IMR-90 (cell line): ENCODE measurements around the gene PSMB1. TPM values are rescaled to one million over a fixed set of nuclear protein-coding genes. Genes with fewer than 3 reads are reported as not detected.

ENCODE experiments used
- ATAC-seq: fragments of 200-7000 bp; cut with Tn5 transposase; 2 replicates; pipeline ENCODE4 v1.9.1; 2020; ENCODE audit warnings: low read depth, mild to moderate bottlenecking, moderate library complexity
- BruUV-seq: library from RNA; stranded (reverse); fragments of 400-500 nt; replicated peaks from 2 replicates; lab custom pipeline; 2021; lab: Mats Ljungman, UMichigan
- CTCF ChIA-PET: fragments of 300-600 bp; formaldehyde crosslinking; extraction: SDS; loops from one replicate; lab custom pipeline; 2021; ENCODE audit warnings: antibody characterized with exemption; lab: Yijun Ruan, JAX
- POLR2A ChIA-PET: fragments of 300-600 bp; sonication (Branson Sonifier 250); formaldehyde crosslinking; loops from one replicate; lab custom pipeline; 2022; ENCODE audit warnings: antibody characterized with exemption; ENCODE audit not compliant: unreplicated experiment; lab: Charles Lee
- DNase-seq: peaks from one replicate; pipeline ENCODE4 v3.0.0; 2013
- H2AFZ ChIP-seq: replicated peaks from 2 replicates; pipeline ENCODE3; 2013; ENCODE audit warnings: low read length, mild to moderate bottlenecking; ENCODE audit not compliant: poor library complexity
- H2AK5ac ChIP-seq: 2 replicates; pipeline ENCODE4 v1.6.1; 2013; ENCODE audit warnings: low read depth, low read length, inconsistent platforms
- H2AK9ac ChIP-seq: replicated peaks from 2 replicates; pipeline ENCODE3; 2013; ENCODE audit warnings: mild to moderate bottlenecking, low read depth, low read length, moderate library complexity; ENCODE audit not compliant: poor library complexity
- H2BK120ac ChIP-seq: 2 replicates; pipeline ENCODE4 v1.6.1; 2013; ENCODE audit warnings: low read depth, low read length, inconsistent platforms
- H2BK15ac ChIP-seq: 3 replicates; pipeline ENCODE4 v1.6.1; 2013; ENCODE audit warnings: low read depth, low read length, inconsistent platforms
- H2BK20ac ChIP-seq: 2 replicates; pipeline ENCODE4 v1.6.1; 2013; ENCODE audit warnings: low read depth, mild to moderate bottlenecking, inconsistent platforms, low read length, moderate library complexity
- H2BK5ac ChIP-seq: 2 replicates; pipeline ENCODE4 v1.6.1; 2013; ENCODE audit warnings: mild to moderate bottlenecking, low read depth, low read length, inconsistent platforms; ENCODE audit not compliant: poor library complexity, severe bottlenecking
- H3K14ac ChIP-seq: replicated peaks from 2 replicates; pipeline ENCODE4 v1.6.1; 2013; ENCODE audit warnings: low read depth, low read length, inconsistent platforms
- H3K18ac ChIP-seq: 2 replicates; pipeline ENCODE4 v1.6.1; 2013; ENCODE audit warnings: low read depth, low read length, control low read depth
- H3K23ac ChIP-seq: 2 replicates; pipeline ENCODE4 v1.6.1; 2013; ENCODE audit warnings: low read depth, low read length, inconsistent platforms
- H3K27ac ChIP-seq: 2 replicates; pipeline ENCODE4 v1.5.1; 2013; ENCODE audit warnings: mild to moderate bottlenecking, control low read depth, low read length; ENCODE audit not compliant: insufficient read depth
- H3K27me3 ChIP-seq: 2 replicates; pipeline ENCODE4 v1.6.1; 2013; ENCODE audit warnings: low read length; ENCODE audit not compliant: control insufficient read depth, insufficient read depth
- H3K36me3 ChIP-seq: 2 replicates; pipeline ENCODE4 v1.6.1; 2013; ENCODE audit warnings: low read length, mixed read lengths; ENCODE audit not compliant: control insufficient read depth, insufficient read depth
- H3K4ac ChIP-seq: 2 replicates; pipeline ENCODE4 v1.6.1; 2013; ENCODE audit warnings: low read depth, low read length, inconsistent platforms
- H3K4me1 ChIP-seq: 2 replicates; pipeline ENCODE4 v1.6.1; 2013; ENCODE audit warnings: low read length, mixed read lengths; ENCODE audit not compliant: control insufficient read depth, insufficient read depth
- H3K4me2 ChIP-seq: 2 replicates; pipeline ENCODE4 v1.6.1; 2013; ENCODE audit warnings: low read depth, mild to moderate bottlenecking, control low read depth, low read length, moderate library complexity
- H3K4me3 ChIP-seq: 2 replicates; pipeline ENCODE4 v1.5.1; 2013; ENCODE audit warnings: low read depth, mild to moderate bottlenecking, control low read depth, low read length, moderate library complexity; ENCODE audit not compliant: insufficient read depth
- H3K56ac ChIP-seq: 2 replicates; pipeline ENCODE4 v1.6.1; 2013; ENCODE audit warnings: low read length, inconsistent platforms; ENCODE audit not compliant: insufficient read depth; ENCODE audit errors: extremely low read depth
- H3K79me1 ChIP-seq, 2 experiments: 2 replicates each; pipeline ENCODE4 v1.6.1; 2013; ENCODE audit warnings: low read length in 2 of 2, inconsistent platforms in 1 of 2, low read depth in 1 of 2
- H3K9ac ChIP-seq: 2 replicates; pipeline ENCODE4 v1.6.1; 2013; ENCODE audit warnings: low read depth, low read length, control low read depth
- H3K9me1 ChIP-seq: 2 replicates; pipeline ENCODE4 v1.6.1; 2013; ENCODE audit warnings: low read length, inconsistent platforms; ENCODE audit not compliant: insufficient read depth
- H3K9me3 ChIP-seq: 2 replicates; pipeline ENCODE4 v1.6.1; 2013; ENCODE audit warnings: low read length; ENCODE audit not compliant: control insufficient read depth, insufficient read depth
- H4K20me1 ChIP-seq: 2 replicates; pipeline ENCODE4 v1.6.1; 2013; ENCODE audit warnings: low read length, inconsistent platforms; ENCODE audit not compliant: insufficient read depth
- H4K5ac ChIP-seq: 2 replicates; pipeline ENCODE4 v1.6.1; 2013; ENCODE audit warnings: mild to moderate bottlenecking, low read depth, low read length, control low read depth
- H4K8ac ChIP-seq, 2 experiments: 2 replicates each; pipeline ENCODE4 v1.6.1; 2013; ENCODE audit warnings: low read depth in 2 of 2, low read length in 2 of 2, control low read depth in 1 of 2, inconsistent platforms in 1 of 2
- H4K91ac ChIP-seq: 2 replicates; pipeline ENCODE4 v1.6.1; 2013; ENCODE audit warnings: low read depth, low read length, inconsistent platforms; ENCODE audit not compliant: insufficient read depth
- BHLHE40 ChIP-seq: fragments of 150-350 bp; IDR thresholded peaks from 2 replicates; pipeline ENCODE4 v1.6.1; 2016; ENCODE audit warnings: mild to moderate bottlenecking, low read depth, low read length
- CHD1 ChIP-seq: IDR thresholded peaks from 2 replicates; pipeline ENCODE4 v1.6.1; 2012; ENCODE audit warnings: low read depth, low read length, improper control_type of control experiment
- FOS ChIP-seq: fragments of 150-350 bp; IDR thresholded peaks from 2 replicates; pipeline ENCODE4 v1.6.1; 2016; ENCODE audit warnings: low read depth, low read length
- MAZ ChIP-seq: IDR thresholded peaks from 2 replicates; pipeline ENCODE4 v1.6.1; 2012; ENCODE audit warnings: low read depth, mild to moderate bottlenecking, low read length, improper control_type of control experiment, moderate library complexity, borderline replicate concordance
- MXI1 ChIP-seq: IDR thresholded peaks from 2 replicates; pipeline ENCODE4 v1.6.1; 2012; ENCODE audit warnings: low read depth, mild to moderate bottlenecking, low read length, moderate library complexity, borderline replicate concordance
- NFE2L2 ChIP-seq: fragments of 150-350 bp; IDR thresholded peaks from 2 replicates; pipeline ENCODE4 v1.6.1; 2016; ENCODE audit warnings: low read depth, mild to moderate bottlenecking, low read length
- POLR2A ChIP-seq: IDR thresholded peaks from 2 replicates; pipeline ENCODE4 v1.6.1; 2012; ENCODE audit warnings: mild to moderate bottlenecking, low read depth, low read length
- RAD21 ChIP-seq: IDR thresholded peaks from 2 replicates; pipeline ENCODE4 v1.6.1; 2012; ENCODE audit warnings: low read length, improper control_type of control experiment
- RFX5 ChIP-seq: IDR thresholded peaks from 2 replicates; pipeline ENCODE4 v1.8.0; 2012; ENCODE audit warnings: low read depth, mild to moderate bottlenecking, low read length, moderate library complexity
- WGBS, 2 experiments: methylation state at CpG; one replicate each; pipeline versions ENCODE4 v1.1.5 to v1.1.7; 2013; ENCODE audit warnings: missing lambda C conversion rate in 2 of 2; ENCODE audit not compliant: insufficient read length in 1 of 2; ENCODE audit errors: extremely low coverage in 2 of 2; 5-methylcytosine and 5-hydroxymethylcytosine counted together
- dilution Hi-C: fragments of 300-500 bp; cut with HindIII; formaldehyde crosslinking; loops from one replicate; pipeline ENCODE4 v1.14.3; 2018; ENCODE audit warnings: low sequenced_read_pairs; ENCODE audit not compliant: unreplicated experiment
- in situ Hi-C: fragments of 300-500 bp; cut with MboI; formaldehyde crosslinking; loops from 3 replicates; pipeline ENCODE4 v1.14.3; 2019; ENCODE audit warnings: low sequenced_read_pairs, inconsistent platforms, mixed read lengths
- intact Hi-C: fragments of 100-400 bp; cut with micrococcal nuclease; formaldehyde crosslinking; loops from 2 replicates; pipeline ENCODE4 v1.10.0; 2022
- polyA plus RNA-seq, 3 experiments: library from polyadenylated mRNA; depleted of rRNA; stranded (reverse); fragments of >200 nt; gene quantifications; 2 replicates each; pipeline ENCODE4 v1.2.3, GENCODE V29; 2012; ENCODE audit warnings: low replicate concordance in 1 of 3
- total RNA-seq: library from RNA; depleted of rRNA; stranded (reverse); fragments of >200 nt; gene quantifications from 2 replicates; pipeline ENCODE4 v1.2.3, GENCODE V29; 2012

The PSMB1 gene
- total and polyA plus RNA-seq, 2 of the 4 experiments (the other 2 are of a cell fraction): 450 to 508 TPM

GRCh38 chr6:170487707-170488329, 65.3 kb downstream of the PSMB1 start:
- no peak overlapping the region for H3K23ac ChIP-seq
- ChIA-PET POLR2A (no interaction called here), CTCF (no interaction called here)
- H3K9me1 ChIP-seq: no peaks in the 10 kb centered on the region
- intact Hi-C loops (no loop called here), dilution Hi-C loops (no loop called here), in situ Hi-C loops (no loop called here)
- no peaks in the 10 kb centered on the region for H3K79me1 ChIP-seq
- H2BK5ac ChIP-seq: no peak overlapping the region
- H4K91ac ChIP-seq: no peak overlapping the region
- H3K9me3 ChIP-seq: no peaks in the 10 kb centered on the region
- WGBS, 2 experiments: no CpG with 5 or more reads among the region's 4 CpGs
- H4K20me1 ChIP-seq: no peaks in the 10 kb centered on the region
- H3K27ac ChIP-seq: no peak overlapping the region
- no peak overlapping the region for H2AK9ac ChIP-seq
- H2BK20ac ChIP-seq: no peak overlapping the region
- no peak overlapping the region for H3K14ac ChIP-seq
- no peak overlapping the region for H2AK5ac ChIP-seq
- H3K36me3 ChIP-seq: no peaks in the 10 kb centered on the region
- H3K56ac ChIP-seq: no peak overlapping the region
- H3K4me3 ChIP-seq: no peak overlapping the region
- H3K27me3 ChIP-seq: peaks cover 4% of the 10 kb centered on the region; the same call in 1 of the 2 replicates
- BruUV-seq: no TSS peak
- no peak for ATAC-seq
- no peak overlapping the region for H4K8ac ChIP-seq
- no peak overlapping the region for H2BK15ac ChIP-seq
- no peak overlapping the region for H3K9ac ChIP-seq
- no peak overlapping the region for H3K4me2 ChIP-seq
- H3K18ac ChIP-seq: no peak overlapping the region
- TF ChIP-seq BHLHE40 (no peak), RAD21 (no peak), RFX5 (no peak), MAZ (no peak), FOS (no peak), CHD1 (no peak), POLR2A (no peak), NFE2L2 (no peak), MXI1 (no peak)
- no peak for DNase-seq
- no peak overlapping the region for H4K5ac ChIP-seq
- H2AFZ ChIP-seq: no peak overlapping the region
- no peak overlapping the region for H3K4ac ChIP-seq
- no peak overlapping the region for H2BK120ac ChIP-seq
- H3K4me1 ChIP-seq: no peaks in the 10 kb centered on the region
